Activated CD8-positive, alpha-beta memory T cell treated with anti-CD3 and anti-CD28 coated beads, Interleukin-2, amount 50 U/mL, for 24 hours (primary cell): ENCODE data around the gene DNAH11.
"Not testable (repeated sequence)": the region's sequence is repeated elsewhere in the genome, so short reads cannot be mapped to it uniquely, and the experiment has no call there.

Experiments used
- DNase-seq: peaks from one replicate; pipeline ENCODE4 v3.0.0-alpha.2; 2020; ENCODE audit errors: extremely low read depth

The DNAH11 gene, protein sequence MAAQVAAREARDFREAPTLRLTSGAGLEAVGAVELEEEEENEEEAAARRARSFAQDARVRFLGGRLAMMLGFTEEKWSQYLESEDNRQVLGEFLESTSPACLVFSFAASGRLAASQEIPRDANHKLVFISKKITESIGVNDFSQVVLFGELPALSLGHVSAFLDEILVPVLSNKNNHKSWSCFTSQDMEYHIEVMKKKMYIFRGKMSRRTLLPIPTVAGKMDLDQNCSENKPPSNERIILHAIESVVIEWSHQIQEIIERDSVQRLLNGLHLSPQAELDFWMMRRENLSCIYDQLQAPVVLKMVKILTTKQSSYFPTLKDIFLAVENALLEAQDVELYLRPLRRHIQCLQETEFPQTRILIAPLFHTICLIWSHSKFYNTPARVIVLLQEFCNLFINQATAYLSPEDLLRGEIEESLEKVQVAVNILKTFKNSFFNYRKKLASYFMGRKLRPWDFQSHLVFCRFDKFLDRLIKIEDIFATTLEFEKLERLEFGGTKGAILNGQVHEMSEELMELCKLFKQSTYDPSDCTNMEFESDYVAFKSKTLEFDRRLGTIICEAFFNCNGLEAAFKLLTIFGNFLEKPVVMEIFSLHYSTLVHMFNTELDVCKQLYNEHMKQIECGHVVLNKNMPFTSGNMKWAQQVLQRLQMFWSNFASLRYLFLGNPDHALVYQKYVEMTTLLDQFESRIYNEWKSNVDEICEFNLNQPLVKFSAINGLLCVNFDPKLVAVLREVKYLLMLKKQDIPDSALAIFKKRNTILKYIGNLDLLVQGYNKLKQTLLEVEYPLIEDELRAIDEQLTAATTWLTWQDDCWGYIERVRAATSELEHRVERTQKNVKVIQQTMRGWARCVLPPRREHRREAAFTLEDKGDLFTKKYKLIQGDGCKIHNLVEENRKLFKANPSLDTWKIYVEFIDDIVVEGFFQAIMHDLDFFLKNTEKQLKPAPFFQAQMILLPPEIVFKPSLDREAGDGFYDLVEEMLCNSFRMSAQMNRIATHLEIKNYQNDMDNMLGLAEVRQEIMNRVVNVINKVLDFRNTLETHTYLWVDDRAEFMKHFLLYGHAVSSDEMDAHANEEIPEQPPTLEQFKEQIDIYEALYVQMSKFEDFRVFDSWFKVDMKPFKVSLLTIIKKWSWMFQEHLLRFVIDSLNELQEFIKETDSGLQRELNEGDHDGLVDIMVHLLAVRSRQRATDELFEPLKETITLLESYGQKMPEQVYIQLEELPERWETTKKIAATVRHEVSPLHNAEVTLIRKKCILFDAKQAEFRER (N-terminal part only)

DNA sequence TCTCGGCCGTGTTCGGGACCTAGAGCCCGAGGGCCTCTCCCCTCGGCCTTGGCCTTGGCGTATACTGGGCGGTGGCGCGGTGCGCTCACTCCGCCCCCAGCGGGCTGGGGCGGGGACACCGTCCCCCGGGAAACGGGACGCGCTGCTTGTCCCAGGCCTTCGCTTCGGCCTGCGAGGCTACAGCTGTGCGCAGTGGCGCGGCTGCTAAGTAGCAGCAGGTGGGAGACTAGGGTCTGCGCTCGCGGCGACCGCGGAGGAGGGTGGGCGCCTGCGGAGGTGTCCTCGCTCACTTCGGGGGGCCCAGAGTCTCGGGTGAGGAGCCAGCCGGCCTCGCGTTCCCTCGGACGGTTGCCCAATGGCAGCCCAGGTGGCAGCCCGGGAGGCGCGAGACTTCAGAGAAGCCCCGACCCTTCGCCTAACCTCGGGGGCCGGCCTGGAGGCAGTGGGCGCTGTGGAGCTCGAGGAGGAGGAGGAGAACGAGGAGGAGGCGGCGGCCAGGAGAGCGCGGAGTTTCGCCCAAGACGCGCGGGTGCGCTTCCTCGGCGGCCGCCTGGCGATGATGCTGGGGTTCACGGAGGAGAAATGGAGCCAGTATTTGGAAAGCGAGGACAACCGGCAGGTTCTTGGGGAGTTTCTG, at the start of gene DNAH11:
TSS of gene DNAH11 (plus strand) at position 149 of the 637 bp plus-strand sequence. CDS start at position 356, 207 bp downstream.
- DNase-seq = no peak

DNA sequence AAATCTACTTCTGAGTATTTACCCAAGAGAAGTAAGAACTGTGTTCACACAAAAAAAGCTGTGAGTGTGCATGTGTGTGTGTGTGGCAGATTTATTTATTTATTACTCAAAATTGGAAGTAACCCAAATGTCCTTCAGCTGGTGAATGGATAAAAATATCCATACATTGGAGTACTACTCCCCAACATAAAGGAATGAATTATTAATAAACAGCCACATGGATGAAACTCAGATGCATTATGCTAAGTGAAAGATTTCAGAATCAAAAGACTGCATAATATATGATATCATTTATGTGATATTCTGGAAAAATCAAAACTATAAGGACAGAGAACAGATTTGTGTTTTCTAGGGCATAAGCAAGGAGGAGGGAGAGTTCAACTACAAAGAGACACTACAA, 47.1 kb upstream of the DNAH11 start:
- DNase-seq = no peak

DNA sequence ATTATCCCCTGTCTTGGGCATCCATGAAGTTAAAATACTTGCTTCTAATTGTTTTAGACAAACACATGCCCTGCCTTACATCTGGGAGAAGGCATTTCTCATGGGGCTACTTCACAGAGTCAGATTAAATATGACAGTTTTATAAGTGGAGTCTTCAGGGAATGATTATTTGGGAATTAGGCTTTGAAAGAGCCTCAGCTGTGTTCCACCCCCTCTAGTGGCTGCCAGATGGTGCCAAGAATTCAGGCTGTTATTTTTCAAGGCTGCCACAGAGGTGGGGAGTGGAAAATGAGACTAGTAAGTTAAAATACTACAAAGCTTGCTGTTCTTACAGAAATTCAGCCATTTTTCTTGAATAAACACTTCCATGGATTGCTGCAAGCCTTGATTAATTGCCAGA, 45.8 kb upstream of the DNAH11 start:
- DNase-seq = no peak

DNA sequence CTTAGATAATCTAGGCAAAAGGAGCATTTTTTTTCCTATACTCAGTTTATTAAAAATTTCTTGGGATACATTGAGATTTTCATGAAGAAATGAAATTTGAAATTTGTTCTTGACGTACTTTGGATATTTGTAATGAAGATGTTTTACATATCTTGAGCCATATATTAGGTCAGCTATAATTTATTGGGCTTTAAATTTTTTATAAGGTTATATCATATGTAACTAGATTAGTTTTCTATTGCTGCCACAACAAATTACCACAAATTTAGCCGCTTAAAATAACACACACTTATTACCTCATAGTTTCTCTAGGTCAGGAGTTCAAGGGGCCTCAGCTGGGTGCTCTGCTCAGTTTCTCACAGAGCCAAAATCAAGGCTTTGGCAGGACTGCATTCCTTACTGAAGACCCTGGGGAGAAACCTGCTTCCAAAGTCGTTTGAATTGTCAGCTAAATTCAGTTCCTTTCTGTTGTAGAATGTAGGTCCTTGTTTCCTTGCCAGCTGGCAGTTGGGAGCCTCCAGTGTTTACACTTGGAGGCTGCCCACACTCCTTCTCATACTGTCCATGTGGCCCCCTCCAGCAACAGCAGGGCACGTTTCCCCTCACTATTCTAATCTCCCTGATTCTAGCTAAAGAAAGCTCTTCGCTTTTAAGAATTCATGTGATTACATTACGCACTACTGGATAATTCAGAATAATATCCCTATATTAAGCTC, 42.6 kb upstream of the DNAH11 start:
- no peak for DNase-seq

DNA sequence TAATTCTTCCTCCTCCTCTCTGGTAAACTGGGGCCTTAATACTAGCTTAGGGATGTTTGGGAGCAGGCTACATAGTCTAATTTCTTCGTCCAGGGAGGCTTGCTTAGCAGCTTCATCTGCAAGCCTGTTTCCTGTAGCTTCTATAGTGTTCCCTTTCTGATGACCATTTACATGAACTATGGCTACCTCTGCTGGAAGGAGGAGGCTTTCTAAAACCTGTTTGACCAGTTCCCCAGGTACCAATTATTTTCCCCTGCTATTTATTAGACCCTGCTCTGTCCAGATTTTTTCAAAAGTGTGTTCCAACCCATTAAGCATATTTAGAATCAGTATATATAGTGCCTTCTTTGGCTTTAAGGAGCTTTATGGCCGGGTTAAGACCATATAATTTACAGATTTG, 38.8 kb upstream of the DNAH11 start:
- no peak for DNase-seq

DNA sequence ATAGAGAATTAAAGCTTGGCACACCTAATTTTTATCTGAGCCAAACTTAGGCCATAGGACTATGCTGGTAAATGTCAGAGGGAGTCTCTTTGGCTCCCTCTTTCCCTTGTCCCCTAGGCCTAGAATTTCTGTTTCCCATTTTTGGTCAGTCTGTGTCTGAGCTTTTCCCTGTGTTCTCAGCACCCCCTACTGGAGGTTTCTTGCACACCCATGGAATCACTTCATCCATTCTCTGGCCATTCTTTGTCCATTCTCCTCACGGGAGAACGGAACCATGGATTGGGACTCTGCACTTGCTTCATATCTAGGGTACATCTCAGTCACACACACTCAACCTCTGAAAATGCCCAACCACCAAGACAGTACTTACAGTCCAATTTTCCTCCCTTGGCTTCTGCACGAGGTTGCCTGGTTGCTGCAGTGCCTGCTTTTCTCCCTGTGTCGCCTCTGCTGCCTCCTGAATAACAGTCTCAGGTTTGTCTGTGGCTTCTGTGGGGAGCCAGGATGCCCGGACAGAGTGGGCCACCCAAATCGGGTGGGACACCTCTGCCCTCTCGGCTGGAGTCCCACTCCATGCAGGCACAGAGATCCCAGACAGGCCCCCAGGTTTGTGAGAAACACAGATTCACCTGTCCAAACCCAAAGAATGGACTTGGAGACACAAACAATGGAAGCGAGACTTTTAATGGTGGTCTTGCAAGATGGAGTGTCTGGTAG, 35.1 kb upstream of the DNAH11 start:
- no peak for DNase-seq

DNA sequence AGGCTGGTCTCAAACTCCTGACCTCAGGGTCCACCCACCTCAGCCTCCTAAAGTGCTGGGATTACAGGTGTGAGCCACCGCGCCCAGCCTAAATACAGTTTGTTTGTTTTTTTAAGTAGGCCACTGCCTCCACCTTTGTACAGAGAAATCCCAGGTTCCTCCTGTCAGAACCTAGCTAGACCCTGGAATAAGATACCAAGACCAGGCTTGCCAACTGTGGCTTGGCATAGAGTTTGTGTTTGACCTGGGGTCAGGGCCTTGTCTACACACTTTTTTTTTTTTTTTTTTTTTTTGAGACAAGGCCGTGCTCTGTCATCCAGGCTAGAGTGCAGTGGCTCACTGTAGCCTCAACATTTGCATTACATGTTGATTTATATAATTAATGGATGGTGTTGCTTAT, 34.3 kb upstream of the DNAH11 start:
- no peak for DNase-seq

DNA sequence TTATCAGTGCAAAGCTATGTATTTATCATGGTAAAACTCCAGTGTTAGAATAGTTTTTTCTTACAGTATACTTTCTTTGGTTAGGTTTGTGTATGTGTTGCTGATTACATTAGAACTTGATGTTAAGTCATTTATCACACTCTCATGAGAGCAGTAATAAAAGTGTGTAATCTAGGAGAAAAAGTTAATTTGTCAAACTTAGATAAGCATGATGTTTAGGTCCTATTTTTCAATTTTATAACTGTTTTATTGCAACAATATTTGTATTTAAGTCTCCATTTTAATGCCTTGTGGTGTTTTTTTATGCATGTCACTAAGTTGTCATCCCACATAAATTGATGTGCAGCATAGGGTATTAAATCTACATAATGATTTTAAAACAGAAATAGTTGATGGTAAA, 28.8 kb upstream of the DNAH11 start:
- DNase-seq = no peak

DNA sequence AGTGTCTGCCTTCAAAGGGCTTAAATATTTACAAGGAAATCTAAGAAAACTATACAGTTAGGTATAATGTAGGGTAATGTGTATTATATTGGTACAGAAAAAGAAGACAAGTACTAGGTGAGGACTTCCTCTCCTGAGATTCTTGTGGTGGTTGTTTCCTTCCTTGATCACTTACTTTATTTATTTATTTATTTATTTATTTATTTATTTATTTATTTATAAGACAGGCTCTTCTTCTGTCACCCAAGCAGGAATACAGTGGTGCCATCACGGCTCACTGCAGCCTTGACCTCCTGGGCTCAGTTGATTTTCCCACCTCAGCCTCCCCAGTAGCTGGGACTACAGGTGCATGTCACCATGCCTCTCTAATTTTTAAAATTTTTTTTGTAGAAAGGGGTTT, 18.2 kb upstream of the DNAH11 start:
- no peak for DNase-seq

DNA sequence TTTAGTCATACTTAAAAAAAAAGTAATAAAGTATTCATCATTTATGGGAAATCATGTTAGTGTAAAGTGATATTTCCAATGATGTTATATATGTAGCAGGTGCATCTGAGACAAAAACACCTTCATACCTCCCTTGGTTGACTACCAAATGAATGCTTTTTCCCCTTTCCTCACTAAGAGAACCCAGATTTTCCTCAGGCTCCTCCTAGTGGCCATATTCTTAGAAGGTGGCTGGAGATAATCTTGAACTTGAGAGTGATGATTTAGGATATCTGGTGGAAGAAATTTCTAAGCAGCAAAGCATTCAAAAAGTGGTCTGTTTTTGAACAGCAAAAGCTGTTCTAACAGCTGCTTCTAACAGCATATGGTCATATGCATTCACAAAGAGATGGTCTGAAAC, 16.8 kb upstream of the DNAH11 start:
- no peak for DNase-seq

DNA sequence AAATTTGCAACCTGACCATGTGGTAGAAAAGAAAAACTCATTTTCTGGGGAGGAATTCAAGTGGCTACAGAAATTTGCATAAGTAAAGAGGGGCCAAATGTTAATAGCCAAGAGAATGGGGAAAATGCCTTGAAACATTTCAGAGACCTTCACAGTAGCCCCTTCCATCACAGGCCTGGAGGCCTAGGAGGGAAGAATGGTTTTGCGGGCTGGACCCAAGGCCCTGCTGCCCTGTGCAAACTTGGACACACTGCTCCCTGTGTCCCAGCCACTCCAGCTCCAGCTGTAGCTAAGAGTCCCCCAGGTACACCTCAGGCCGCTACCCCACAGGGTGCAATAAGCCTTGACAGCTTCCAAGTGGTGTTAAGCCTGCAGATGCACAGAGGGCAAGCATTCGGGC, 16.4 kb upstream of the DNAH11 start:
- DNase-seq = no peak

DNA sequence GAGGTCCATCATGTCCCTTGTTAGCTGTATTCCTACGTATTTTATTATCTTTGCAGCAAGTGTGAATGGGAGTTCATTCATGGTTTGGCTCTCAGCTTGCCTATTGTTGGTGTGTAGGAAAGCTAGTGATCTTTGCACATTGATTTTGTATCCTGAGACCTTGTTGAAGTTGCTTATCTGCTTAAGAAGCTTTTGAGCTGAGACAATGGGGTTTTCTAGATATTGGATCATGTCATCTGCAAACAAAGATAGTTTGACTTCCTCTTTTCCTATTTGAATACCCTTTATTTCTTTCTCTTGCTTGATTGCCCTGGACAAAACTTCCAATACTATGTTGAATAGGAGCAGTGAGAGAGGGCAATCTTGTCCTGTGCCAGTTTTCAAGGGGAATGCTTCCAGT, 10.4 kb upstream of the DNAH11 start:
- DNase-seq = not testable (repeated sequence)

DNA sequence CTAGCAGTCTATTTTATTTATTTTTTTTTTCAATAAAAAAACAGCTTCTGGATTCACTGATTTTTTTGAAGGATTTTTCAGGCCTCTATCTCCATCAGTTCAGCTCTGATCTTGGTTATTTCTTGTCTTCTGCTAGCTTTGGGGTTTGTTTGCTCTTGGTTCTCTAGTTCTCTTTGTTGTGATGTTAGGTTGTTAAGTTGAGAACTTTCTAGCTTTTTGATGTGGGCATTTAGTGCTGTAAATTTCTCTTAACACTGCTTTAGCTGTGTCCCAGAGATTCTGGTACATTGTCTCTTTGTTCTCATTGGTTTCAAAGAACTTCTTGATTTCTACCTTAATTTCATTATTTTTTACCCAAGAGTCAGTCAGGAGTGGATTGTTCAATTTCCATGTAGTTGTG, 9.2 kb upstream of the DNAH11 start:
- DNase-seq = not testable (repeated sequence)

DNA sequence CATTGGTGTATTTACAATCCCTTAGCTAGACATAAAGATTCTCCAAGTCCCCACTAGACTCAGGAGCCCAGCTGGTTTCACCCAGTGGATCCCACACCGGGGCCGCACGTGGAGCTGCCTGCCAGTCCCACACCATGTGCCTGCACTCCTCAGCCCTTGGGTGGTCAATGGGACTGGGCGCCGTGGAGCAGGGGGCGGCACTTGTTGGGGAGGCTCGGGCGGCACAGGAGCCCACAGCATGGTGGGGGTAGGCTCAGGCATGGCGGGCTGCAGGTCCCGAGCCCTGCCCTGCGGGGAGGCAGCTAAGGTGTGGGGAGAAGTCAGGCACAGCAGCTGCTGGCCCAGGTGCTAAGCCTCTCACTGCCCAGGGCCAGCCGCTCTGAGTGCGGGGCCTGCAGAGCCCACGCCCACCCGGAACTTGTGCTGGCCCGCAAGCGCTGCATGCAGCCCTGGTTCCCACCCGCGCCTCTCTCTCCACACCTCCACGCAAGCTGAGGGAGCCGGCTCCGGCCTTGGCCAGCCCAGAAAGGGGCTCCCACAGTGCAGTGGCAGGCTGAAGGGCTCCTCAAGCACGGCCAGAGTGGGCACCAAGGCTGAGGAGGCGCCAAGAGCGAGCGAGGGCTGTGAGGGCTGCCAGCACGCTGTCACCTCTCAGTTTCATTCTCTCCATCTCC, 6.3 kb upstream of the DNAH11 start:
- not testable (repeated sequence) for DNase-seq

DNA sequence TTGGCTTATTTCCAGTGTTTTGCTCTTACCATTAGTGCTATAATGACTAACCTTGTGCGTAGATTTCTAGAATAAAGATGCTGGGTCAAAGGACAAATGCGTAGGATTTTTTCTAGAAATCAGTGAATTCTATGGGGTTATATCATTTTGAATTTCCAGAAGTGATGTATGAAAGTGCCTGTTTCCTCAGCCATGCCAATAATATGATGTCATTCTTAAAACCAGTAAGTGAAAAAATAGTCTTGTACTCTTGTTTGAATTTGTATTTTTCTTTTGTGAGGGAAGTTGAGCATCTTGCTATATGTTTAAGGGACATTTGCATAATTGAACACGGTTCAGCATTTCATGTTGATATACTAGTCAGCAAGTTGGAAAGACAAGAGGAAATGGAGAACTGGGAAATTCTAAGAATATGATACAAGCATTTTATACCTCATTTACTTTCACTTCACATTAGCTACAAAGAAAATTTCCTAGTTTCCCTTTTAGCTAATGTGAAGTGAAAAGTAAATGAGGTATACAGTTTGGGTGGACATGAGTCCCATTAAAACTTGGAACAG, 3.8 kb upstream of the DNAH11 start:
- no peak for DNase-seq

DNA sequence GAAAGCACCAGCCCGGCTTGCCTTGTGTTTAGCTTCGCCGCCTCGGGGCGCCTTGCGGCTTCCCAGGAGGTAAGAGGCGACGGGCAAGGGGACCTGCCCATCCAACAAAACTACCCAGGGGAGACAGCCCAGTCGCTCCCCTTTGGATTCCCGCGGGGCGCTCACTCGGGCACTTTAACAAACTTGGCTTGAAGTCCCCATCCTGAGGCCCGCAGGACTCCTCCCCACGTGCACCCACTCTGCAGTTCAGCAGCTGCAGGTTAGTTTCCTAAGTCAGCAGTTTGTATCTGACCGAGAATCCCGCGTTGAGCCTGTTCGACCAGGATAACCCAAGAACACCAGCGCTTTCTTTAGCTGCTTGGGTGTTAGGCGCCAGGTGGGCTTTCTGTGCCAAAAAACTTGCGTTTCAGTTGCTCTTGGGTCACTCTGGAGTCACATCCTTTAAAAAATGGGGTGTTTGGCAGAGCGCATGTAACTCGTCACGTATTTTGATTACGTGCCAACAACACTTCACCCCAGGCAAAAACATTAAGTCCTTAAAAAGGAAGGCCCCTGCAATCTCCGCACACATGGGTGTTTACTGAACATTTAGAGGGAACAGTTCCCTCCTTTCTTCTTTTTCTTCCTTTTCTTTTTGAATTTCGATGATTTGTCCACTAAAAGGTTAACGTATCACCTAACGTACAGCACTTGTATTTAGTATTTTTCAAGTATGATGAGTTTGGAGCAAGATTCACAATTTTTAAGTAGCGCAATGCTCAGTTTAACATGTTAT, 876 bp downstream of the DNAH11 start:
- DNase-seq = no peak

DNA sequence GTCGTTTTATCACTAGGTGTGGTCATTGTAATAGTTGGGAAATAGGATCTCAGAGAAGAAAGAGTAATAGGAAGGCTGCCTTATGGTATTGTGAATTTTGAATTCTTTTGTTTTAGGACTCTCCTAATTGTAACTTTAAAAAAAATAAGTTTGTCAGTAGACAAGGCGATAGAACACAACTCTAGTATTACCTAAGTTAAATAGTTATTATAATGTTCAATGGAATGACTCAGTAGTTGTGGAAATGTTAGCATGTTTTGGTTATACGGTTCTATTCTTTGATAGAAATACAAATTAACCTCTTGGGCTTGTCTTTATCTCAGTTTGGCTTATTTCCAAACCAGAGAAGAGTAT, 1.4 kb downstream of the DNAH11 start:
- DNase-seq = no peak

DNA sequence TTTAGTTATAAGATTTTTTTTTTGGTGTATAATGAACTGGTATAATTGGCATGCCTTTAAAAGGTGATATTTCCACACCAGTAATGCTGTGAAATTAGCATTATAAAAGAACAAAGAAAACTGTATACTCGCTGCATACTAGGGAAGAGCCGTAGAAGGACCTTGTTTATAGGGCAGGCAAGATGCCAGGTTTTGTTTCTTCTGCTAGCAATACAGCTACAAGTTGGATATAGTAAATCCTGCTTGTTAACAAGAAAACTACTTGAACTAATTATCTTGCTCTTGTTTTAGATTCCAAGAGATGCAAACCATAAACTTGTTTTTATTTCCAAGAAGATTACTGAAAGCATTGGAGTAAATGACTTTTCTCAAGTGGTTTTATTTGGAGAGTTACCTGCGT, 1.9 kb downstream of the DNAH11 start:
- DNase-seq = no peak

DNA sequence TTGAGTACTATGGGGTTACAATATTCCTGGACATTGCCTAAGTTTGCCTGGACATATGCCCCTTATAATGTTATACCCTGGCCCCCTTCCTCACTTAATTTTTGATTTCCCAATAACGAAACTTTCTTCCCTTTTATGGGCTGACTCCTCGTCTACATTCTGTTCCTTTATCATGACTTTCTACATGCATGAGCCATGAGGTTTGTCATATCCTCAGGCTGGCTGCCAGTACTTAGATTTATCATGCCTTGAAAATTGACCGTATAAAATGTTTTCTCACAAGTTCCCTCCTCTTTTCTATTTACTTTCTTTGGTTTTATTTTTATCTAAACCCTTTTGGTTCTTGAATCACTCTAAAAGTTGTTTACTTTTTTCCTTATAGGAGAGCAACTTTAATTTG, 4.7 kb downstream of the DNAH11 start:
- no peak for DNase-seq
